H1 (cell line): ENCODE measurements around the gene AFG1L. TPM values are rescaled to one million over a fixed set of nuclear protein-coding genes. Genes with fewer than 3 reads are reported as not detected.

Experiments used
- ATF2 ChIP-seq: IDR thresholded peaks from 2 replicates; pipeline ENCODE4 v1.6.1; 2012; ENCODE audit warnings: low read length, inconsistent platforms
- CHD2 ChIP-seq: IDR thresholded peaks from 2 replicates; pipeline ENCODE4 v1.6.1; 2012; ENCODE audit warnings: low read length, improper control_type of control experiment
- RBBP5 ChIP-seq: IDR thresholded peaks from 2 replicates; pipeline ENCODE4 v1.7.1; 2012; ENCODE audit warnings: low read depth, mild to moderate bottlenecking, inconsistent platforms, low read length, moderate library complexity, borderline replicate concordance
- RNF2 ChIP-seq: fragments of 200-900, 300-1000 bp; sonication (generic); IDR thresholded peaks from 2 replicates; pipeline ENCODE4 v1.7.1; 2016; ENCODE audit warnings: borderline replicate concordance, low read depth, mild to moderate bottlenecking, antibody characterized with exemption, low read length; ENCODE audit not compliant: poor library complexity, severe bottlenecking; ENCODE audit errors: missing control alignments
- SAP30 ChIP-seq: fragments of 300-600 bp; sonication (generic); IDR thresholded peaks from 2 replicates; pipeline ENCODE4 v1.7.1; 2012; ENCODE audit warnings: low read length, moderate library complexity, mild to moderate bottlenecking, inconsistent platforms; ENCODE audit not compliant: insufficient read depth, insufficient replicate concordance
- polyA plus RNA-seq, 7 experiments: library from polyadenylated mRNA; depleted of rRNA in 3 of 7; stranded (reverse) in 5 of 7; unstranded in 2 of 7; fragments of >200 nt in 5 of 7; fragments of 200-250 nt in 2 of 7; gene quantifications; 1 replicate in 5 of 7; 2 replicates in 1 of 7; 4 replicates in 1 of 7; pipeline versions ENCODE4 v1.2.1 to v1.2.3, GENCODE V29; 2011 to 2013; ENCODE audit warnings: missing spikeins in 2 of 7, mixed read lengths in 2 of 7
- total RNA-seq: library from RNA; stranded (reverse); fragmentation: NEBNext Ultra II Directional; extraction: Animal tissue kit (Norgen Biotek cat#: 25700); gene quantifications from 2 replicates; pipeline ENCODE4 v1.2.1, GENCODE V29; 2021

AFG1L gene
- total and polyA plus RNA-seq, 2 of the 8 experiments (the other 6 are each of a cell fraction or from before 2014, with no cell fraction given) = 0.98 to 5.7 TPM

- no peak for TF ChIP-seq ATF2
- no peak for TF ChIP-seq RNF2
- TF ChIP-seq RBBP5 = no peak
- no peak for TF ChIP-seq SAP30
- no peak for TF ChIP-seq CHD2
These were observed 178.3 kb downstream of the AFG1L start (continued) for GRCh38 chr6:108473197-108473596.
